ENCODE data around the gene MYL12B. TPM values are rescaled to one million over a fixed set of nuclear protein-coding genes. Genes with fewer than 3 reads are reported as not detected.
A peak's percentile ranks its signal among the peaks of the same experiment; 100 is the strongest.

Gene MYL12B
- total RNA-seq, 1 donor from 2014 or later = 298 TPM

DNA sequence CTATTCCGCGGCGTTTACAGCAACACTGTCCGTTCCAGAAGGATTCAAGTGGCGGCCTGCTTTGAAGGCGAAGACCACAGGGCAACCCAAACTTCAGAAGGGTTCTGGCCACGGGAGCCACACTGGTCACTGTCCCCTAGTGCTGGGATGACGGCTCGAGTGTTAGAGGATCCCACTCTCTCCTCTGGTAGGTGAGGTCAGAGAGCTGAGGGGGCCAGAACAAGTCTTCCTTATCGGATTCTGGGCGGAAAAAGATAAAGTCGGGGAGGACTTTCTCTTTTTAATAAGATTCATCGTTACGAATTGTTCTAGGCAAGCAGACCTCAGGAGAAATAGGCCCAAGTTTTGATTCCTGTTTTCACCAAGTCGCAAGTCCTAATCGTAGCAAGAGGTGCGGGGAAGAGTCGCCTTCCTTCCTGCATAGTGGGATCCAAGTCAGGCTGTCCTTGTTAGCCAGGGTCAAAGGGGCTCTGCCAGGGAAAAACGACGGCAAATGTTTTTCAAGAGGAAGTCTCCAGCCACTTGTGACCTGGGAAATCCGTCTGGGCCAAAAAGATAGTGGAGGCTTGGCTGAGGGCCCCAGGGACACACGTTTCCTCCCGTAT lies 15.2 kb upstream of the MYL12B start:
- DNase-seq (ENCODE audit: low spot score) = peak; percentile 25
- TF ChIP-seq, protein P1, sequence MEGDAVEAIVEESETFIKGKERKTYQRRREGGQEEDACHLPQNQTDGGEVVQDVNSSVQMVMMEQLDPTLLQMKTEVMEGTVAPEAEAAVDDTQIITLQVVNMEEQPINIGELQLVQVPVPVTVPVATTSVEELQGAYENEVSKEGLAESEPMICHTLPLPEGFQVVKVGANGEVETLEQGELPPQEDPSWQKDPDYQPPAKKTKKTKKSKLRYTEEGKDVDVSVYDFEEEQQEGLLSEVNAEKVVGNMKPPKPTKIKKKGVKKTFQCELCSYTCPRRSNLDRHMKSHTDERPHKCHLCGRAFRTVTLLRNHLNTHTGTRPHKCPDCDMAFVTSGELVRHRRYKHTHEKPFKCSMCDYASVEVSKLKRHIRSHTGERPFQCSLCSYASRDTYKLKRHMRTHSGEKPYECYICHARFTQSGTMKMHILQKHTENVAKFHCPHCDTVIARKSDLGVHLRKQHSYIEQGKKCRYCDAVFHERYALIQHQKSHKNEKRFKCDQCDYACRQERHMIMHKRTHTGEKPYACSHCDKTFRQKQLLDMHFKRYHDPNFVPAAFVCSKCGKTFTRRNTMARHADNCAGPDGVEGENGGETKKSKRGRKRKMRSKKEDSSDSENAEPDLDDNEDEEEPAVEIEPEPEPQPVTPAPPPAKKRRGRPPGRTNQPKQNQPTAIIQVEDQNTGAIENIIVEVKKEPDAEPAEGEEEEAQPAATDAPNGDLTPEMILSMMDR (IDR thresholded peaks at IDR 0.05; ENCODE audit: unreplicated experiment) = no peak
- peaks cover 15% of the 10 kb centered on the region for H3K27me3 Mint-ChIP-seq (ENCODE audit: unreplicated experiment)

DNA sequence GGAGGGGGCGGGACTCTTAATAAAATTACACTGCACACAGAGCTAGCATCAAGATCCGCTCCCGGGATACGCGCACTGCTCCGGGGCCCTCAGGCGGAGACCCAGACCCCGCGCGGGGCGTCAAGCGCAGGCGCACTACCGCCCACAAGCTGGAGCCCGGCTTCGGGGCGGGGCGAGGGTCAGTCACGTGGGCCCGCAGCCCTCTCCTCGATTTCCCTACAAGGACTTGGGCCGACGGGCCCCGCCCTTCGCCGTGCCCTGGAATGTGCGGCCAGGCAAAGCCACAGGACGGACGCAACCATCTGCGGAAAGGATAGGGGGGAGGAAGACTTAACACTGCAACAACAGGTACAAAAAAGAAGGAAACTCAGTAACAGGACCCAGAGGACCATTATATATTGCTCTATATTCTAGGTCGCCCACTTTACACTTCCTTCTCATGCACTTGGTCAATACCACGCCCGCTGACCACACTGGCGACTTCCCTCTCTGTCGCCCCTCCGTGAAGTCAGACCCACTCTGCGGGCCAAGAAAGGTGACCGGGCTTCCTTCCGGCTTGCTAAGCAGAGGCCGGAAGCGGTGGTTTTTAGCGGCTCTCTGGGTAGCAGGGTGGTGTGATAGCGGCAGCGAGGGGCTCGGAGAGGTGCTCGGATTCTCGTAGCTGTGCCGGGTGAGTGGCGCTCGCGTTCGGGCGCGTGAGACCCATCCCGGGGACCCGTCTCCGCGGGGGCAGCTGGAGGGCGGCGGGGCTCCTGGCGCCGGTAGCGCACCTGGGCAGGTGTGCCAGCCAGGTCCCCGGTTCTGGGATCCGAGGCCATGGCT lies 14.5 kb upstream of the MYL12B start, which contains the start of gene MYL12A:
Gene MYL12A, plus strand, starts transcription at position 562 of the 822 bp plus-strand sequence. CDS start 5,447 bp downstream, outside the sequence.
- peaks cover 33% of the 10 kb centered on the region for H3K4me1 Mint-ChIP-seq (ENCODE audit: unreplicated experiment)
- TF ChIP-seq, protein P1 (IDR thresholded peaks at IDR 0.05; ENCODE audit: unreplicated experiment) = no peak
- DNase-seq (ENCODE audit: low spot score) = peak; percentile 99
- H3K27me3 Mint-ChIP-seq (ENCODE audit: unreplicated experiment) = peaks cover 15% of the 10 kb centered on the region
- H3K27ac Mint-ChIP-seq (ENCODE audit: unreplicated experiment) = peak within 1 kb of the TSS; percentile 99
- peak within 1 kb of the TSS; percentile 98 for H3K4me3 Mint-ChIP-seq (ENCODE audit: unreplicated experiment)
- H3K36me3 Mint-ChIP-seq (ENCODE audit: low read depth, unreplicated experiment) = peaks cover 9% of the 10 kb centered on the region
- no peaks in the 10 kb centered on the region for H3K9me3 Mint-ChIP-seq (ENCODE audit: unreplicated experiment)

More for the DNA sequence above, 15.2 kb upstream of the MYL12B start:
- H3K4me3 Mint-ChIP-seq (ENCODE audit: unreplicated experiment) = peak overlapping the region; percentile 98
- H3K36me3 Mint-ChIP-seq (ENCODE audit: low read depth, unreplicated experiment) = peaks cover 9% of the 10 kb centered on the region
- H3K9me3 Mint-ChIP-seq (ENCODE audit: unreplicated experiment) = no peaks in the 10 kb centered on the region
- H3K4me1 Mint-ChIP-seq (ENCODE audit: unreplicated experiment) = peaks cover 29% of the 10 kb centered on the region
- peak overlapping the region; percentile 99 for H3K27ac Mint-ChIP-seq (ENCODE audit: unreplicated experiment)

DNA sequence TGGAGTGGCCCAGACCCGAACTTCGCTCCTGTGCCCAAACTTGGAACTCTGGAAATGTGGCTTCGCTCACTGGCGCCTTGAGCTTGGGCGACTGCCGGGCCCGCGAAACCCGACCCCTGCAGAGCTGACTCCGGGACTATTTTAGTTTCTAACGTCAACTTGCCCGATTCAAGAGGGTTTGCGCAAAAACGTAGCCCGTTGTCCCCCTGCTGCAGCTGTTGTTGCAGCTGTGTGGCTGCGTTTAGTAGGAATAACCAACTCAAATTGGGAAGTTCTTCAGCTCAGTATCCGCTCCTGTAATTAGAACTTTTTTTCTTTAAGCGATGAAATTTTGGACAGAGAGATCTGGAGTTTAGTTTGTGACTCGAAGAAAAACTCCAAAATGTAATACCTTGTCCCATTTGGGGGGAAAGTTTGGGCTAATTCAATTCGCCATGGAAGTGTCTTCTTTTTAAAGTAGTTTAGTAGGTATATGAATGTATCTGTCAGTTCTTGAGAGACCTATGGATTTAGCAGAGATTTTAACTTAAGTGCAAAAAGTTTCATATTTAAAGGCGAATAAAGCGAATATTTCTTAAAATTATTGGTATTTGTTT lies 13.8 kb upstream of the MYL12B start:
- peak overlapping the region; percentile 99 for H3K27ac Mint-ChIP-seq (ENCODE audit: unreplicated experiment)
- H3K27me3 Mint-ChIP-seq (ENCODE audit: unreplicated experiment) = peaks cover 15% of the 10 kb centered on the region
- H3K4me3 Mint-ChIP-seq (ENCODE audit: unreplicated experiment) = peak overlapping the region; percentile 98
- H3K9me3 Mint-ChIP-seq (ENCODE audit: unreplicated experiment) = no peaks in the 10 kb centered on the region
- peaks cover 36% of the 10 kb centered on the region for H3K4me1 Mint-ChIP-seq (ENCODE audit: unreplicated experiment)
- H3K36me3 Mint-ChIP-seq (ENCODE audit: low read depth, unreplicated experiment) = peaks cover 9% of the 10 kb centered on the region
- peak; percentile 40 for DNase-seq (ENCODE audit: low spot score)
- TF ChIP-seq, protein P1 (IDR thresholded peaks at IDR 0.05; ENCODE audit: unreplicated experiment) = no peak

DNA sequence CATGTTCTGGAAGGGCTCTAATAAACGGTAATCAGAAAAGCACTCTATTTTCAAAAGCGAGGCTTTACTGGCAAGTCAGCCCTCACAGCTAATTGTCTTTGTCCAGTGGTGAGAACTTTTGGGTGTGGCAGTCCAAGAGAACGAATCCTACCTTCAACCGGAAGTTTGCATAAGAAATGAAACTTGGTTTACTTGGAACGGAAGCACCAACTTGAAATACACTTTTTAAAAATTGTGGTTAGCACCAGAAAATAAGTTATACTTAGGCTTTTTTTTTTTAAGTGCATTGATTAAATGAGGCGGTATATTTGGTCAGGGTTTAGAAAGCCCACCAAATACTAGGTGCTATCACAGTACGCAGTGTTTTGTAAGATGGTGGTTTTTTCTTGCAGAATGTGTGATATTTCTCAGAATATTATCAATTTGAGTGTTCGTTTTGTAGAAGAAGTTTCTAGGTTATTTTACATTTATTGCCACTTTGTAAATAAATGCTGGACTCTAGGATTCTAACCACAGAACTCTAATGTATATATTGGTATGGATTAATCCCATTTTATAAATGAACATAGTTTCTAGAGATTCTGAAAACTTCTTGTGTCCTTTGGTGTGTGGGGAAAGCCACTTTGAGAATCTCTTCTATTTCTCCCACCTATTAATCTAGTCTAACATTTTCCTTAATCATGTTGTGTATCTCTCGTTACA lies 13.1 kb upstream of the MYL12B start:
- peaks cover 37% of the 10 kb centered on the region for H3K4me1 Mint-ChIP-seq (ENCODE audit: unreplicated experiment)

More for the DNA sequence above, 13.1 kb upstream of the MYL12B start:
- TF ChIP-seq, protein P1 (IDR thresholded peaks at IDR 0.05; ENCODE audit: unreplicated experiment) = no peak
- peaks cover 15% of the 10 kb centered on the region for H3K27me3 Mint-ChIP-seq (ENCODE audit: unreplicated experiment)
- H3K9me3 Mint-ChIP-seq (ENCODE audit: unreplicated experiment) = no peaks in the 10 kb centered on the region
- DNase-seq (ENCODE audit: low spot score) = no peak
- H3K27ac Mint-ChIP-seq (ENCODE audit: unreplicated experiment) = peak overlapping the region; percentile 99
- peak overlapping the region; percentile 98 for H3K4me3 Mint-ChIP-seq (ENCODE audit: unreplicated experiment)
- peaks cover 15% of the 10 kb centered on the region for H3K36me3 Mint-ChIP-seq (ENCODE audit: low read depth, unreplicated experiment)

Data from endothelial cell (in vitro differentiated cells).